SIG-M5 treated with dmso at 0.1 percent for 504 hours (cell line): ENCODE measurements around the gene MAP3K5.

ENCODE experiments used
- DNase-seq: peaks from one replicate; lab custom pipeline; 2025; ENCODE audit not compliant: unreplicated experiment; lab: John Stamatoyannopoulos, UW

MAP3K5 gene

GRCh38 chr6:136525586-136526195, 266.6 kb downstream of the MAP3K5 start:
- no peak for DNase-seq

- no peak for DNase-seq
These were observed 267.3 kb downstream of the MAP3K5 start for GRCh38 chr6:136524936-136525413.

- DNase-seq = no peak
These were observed 267.8 kb downstream of the MAP3K5 start for GRCh38 chr6:136524339-136524935.

- no peak for DNase-seq
These were observed 269.1 kb downstream of the MAP3K5 start for GRCh38 chr6:136523196-136523595.

GRCh38 chr6:136522636-136523035, 269.6 kb downstream of the MAP3K5 start:
- DNase-seq = no peak

- DNase-seq = no peak
These were observed 270.4 kb downstream of the MAP3K5 start for GRCh38 chr6:136521911-136522310.

- no peak for DNase-seq
These were observed 270.9 kb downstream of the MAP3K5 start for GRCh38 chr6:136521427-136521826.

- no peak for DNase-seq
These were observed 271.8 kb downstream of the MAP3K5 start for GRCh38 chr6:136520517-136520916.

GRCh38 chr6:136517582-136517981, 274.7 kb downstream of the MAP3K5 start:
- DNase-seq = no peak

GRCh38 chr6:136517002-136517401, 275.3 kb downstream of the MAP3K5 start:
- DNase-seq = no peak

- DNase-seq = no peak
These were observed 277.7 kb downstream of the MAP3K5 start for GRCh38 chr6:136514591-136514990.

GRCh38 chr6:136511926-136512325, 280.4 kb downstream of the MAP3K5 start:
- DNase-seq = no peak

GRCh38 chr6:136511397-136511796, 280.9 kb downstream of the MAP3K5 start:
- DNase-seq = no peak

- DNase-seq = no peak
These were observed 281.5 kb downstream of the MAP3K5 start for GRCh38 chr6:136510782-136511181.

GRCh38 chr6:136510299-136510698, 282.0 kb downstream of the MAP3K5 start:
- no peak for DNase-seq

GRCh38 chr6:136508725-136509392, 283.4 kb downstream of the MAP3K5 start:
- DNase-seq = no peak
